Epithelial cell of prostate (primary cell): ENCODE results near the gene TIMM21.

ENCODE experiments used
- DNase-seq: peaks from one replicate; pipeline ENCODE4 v3.0.0-alpha.2; 2011; ENCODE audit warnings: low read depth, low spot score
- H3K27ac ChIP-seq: fragments of 450-650 bp; 2 replicates; pipeline ENCODE4 v1.5.1; 2017; ENCODE audit warnings: mild to moderate bottlenecking

The TIMM21 gene

DNA sequence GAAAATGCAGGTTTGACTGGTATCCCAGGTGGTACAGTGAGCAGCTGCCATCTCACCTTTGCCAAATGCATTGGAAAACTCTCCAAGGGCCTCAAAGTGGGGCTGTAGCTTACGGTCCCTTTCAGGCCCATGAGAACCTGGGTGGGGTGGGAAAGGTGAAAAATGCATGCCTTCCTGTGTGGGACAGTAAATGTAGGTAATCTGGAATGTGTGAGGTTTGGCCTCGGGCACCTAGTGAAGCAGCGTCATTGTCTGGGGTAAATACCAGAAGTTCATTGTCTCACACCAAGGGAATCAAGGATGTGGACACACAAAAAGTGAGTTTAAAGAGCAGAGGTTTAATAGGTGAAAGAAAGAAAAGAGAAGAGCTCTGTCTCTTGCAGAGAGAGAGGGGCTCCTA is 36.6 kb downstream of the TIMM21 start:
- H3K27ac ChIP-seq, result no peak overlapping the region
- DNase-seq, result no peak

DNA sequence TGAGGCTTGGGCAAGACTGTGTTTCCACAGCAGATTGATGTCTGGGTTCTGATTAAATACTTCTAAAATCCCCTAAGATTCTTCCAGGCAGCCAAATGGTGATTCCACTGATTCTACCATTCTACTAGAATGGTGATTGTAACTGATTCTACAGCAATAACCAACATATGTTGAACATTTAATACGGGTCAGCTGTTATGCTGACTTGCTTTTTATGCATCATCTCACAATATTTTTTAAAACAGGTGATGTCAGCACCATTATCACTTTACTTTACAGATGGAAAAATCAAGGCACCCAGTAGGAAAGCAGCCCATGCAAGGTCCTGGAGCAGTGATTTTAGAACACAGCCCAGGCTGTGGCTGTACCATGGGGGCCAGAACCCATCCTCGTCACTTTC is 37.5 kb downstream of the TIMM21 start:
- no peak for DNase-seq

DNA sequence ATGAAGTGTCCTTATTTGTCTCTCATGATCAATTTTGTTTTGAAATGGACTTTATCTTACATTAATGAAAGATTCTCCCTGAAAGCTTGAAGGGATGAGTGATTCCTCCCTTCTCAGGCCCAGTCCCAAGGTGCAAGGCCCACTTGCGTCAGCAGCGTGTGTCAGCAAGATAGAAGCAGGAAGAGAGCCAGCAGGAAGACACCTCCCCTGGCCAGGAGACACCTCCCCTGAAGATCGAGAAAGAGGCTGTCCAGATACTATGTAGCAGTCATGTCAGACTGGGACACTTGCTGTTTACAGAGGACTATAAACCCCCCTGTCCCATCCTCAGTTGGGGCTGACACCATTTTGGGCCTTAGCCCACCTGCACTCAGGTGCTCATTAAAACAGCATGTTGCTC is 38.3 kb downstream of the TIMM21 start:
- no peak overlapping the region for H3K27ac ChIP-seq
- DNase-seq, result no peak

More for the DNA sequence above, 37.5 kb downstream of the TIMM21 start:
- no peak overlapping the region for H3K27ac ChIP-seq

DNA sequence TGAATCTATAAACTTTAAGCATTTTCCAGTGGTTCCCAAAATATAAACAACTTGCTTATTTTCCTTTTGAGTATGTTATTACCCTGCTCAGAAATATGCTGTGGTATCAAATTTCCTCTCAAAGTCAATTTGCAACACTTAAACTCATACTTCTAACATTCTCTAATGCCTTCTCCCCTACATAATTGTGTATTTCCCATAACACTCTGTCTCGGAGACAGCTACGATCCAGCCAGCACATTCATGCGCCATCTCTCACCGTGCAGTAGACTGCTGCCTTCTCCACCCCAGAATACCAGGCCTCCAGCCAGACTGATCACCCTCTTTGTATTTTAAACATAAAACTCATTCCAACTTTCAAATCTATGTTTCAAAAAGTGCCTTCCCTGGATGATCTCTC is 41.8 kb downstream of the TIMM21 start:
- no peak overlapping the region for H3K27ac ChIP-seq
- no peak for DNase-seq

DNA sequence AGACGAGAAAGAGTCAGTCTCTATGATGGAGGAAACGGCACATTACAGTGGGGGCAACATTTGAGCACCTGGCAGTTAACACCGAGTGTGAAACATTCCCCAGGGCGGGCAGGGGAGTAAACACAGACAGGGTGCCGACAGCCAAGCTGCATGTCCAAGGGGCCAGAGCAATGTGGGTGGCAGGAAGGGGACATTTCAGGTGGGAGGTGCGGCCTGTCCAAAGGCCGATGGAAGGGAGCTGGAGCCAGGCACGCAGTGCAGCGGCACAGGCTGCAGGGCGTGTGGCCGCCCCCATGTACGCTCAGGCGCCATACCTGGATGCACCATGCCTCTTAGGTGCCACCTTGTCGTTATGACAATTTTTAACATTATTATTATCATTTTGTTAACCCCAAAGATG is 43.3 kb downstream of the TIMM21 start:
- H3K27ac ChIP-seq, result no peak overlapping the region
- DNase-seq, result no peak

DNA sequence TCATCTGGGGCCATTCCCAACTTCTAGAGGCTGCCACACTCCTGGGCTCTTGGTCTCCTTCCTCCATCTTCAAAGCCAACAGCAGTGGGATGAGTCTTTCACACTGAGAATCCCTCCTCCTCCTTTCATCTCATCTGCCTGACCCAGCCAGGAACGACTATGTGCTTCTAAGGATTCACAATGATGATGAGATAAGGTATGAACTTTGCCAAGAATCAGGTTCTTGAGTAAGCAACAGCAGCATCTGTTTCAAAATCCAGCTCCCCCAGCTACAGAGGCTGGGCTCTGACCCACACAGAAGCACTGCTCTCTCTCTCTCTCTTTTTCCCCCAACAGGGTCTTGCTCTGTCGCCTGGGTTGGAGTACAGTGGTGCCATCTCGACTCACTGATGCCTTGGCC is 46.4 kb downstream of the TIMM21 start:
- H3K27ac ChIP-seq, result no peak overlapping the region
- no peak for DNase-seq

DNA sequence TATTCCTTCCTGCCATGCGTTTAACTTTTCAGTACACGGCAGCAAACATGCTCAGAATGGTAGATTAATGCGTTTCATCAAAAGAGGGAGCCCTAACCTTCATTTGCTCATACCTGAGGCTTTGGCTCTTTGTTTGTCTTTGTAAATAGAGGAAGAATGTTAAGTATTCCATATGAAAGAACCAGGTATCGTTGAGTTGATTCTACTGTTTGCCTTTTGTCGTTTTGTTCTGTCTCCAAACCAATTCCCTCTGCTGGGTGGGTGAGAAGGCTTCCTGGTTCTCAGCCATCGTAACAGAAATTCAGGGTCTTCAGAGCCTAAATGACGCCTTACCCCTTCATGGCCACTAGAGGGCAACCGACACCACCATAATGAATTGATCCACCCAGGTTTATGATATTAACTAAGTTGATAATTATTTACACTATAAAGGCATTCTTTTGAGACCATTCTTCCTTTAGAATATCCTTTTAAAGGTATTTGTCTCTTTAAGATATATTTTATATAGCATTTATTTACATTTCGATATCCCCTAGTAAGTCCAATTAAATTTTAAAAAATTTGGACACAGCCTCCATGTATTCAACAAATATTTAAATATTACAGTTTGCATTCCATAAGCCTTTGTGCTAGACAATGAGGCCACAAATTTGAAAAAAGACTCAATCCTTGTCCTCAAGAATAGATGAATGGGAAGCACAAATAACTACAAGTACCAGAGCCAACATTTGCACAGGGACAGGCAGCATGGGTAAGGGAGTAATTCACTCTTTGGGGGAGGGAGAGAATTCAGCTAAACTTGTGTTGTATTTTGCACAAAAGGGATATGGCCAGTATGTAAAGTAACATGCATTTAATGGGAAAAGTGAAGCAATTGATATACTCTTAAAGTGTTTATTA is 48.1 kb downstream of the TIMM21 start:
- no peak for DNase-seq
- no peak overlapping the region for H3K27ac ChIP-seq

DNA sequence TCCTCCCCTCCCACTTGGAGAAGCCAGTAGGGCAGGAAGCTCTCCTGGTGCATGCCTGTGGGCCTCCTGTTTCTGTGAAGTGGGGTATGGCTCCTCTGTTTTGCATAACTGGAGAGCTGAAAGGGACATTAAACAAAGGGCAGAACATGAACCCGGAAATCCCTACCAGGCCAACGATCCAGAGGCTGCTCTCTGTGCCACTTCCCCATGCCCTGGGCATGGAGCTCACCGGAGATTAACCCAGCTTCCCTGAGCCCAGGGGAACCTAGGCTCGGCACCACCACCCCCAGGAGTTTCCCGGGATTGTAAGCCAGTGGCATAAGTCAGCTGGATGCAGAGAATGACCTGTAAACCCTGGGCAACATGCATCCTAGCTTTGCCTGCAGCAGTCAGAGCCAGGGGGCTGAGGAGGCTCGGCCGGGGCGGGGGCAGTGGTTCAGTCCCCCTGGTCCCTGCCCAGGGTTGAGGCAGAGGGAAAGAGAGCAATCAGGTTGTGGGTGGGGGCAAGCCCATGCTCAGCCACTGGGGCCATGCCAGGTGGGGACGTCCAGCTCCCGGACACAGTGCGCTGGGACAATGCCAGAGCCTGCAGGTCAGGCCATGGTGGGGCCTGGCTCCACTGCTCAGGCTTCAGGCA is 49.5 kb downstream of the TIMM21 start:
- no peak for DNase-seq

DNA sequence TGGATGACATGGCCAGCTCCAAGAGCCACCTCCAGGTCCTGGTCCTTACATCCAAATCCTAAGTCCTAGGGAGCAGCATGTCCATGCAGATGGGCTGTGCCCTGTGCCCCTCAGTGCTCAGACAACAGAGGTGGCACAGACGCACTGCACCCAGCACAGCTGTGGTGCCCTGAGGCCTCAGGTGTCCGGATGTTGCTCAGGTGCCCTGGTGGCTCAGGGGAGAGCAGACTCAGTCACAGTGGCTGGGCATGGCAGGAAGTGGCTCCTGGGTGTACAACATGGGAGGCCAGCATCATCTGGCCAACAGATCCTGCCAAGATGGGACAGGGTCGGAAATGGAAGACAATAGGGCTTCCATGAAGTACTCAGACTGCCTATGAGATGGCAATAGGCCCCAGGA is 50.1 kb downstream of the TIMM21 start:
- H3K27ac ChIP-seq, result no peak overlapping the region
- no peak for DNase-seq

More for the DNA sequence above, 49.5 kb downstream of the TIMM21 start:
- no peak overlapping the region for H3K27ac ChIP-seq

DNA sequence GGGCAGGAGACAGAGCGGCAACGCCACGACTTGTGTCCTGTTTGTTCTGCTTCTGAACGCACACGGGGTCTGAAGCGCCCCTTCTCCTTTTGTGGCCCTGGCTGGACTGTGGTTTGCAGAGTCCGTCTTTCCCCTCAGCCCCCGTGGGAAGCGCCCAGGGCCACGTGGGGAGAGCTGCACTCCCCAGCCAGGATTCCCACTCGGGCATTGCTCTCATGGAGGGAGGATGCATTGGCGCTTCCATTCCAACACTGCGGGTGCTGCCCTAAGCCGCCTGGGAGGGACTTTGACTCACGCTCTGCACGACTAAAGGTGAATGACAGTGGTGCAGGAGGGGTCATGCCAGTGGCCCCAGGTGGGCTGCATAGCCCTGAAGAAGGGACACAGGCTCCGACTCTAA is 52.5 kb downstream of the TIMM21 start:
- H3K27ac ChIP-seq, result no peak overlapping the region
- no peak for DNase-seq

DNA sequence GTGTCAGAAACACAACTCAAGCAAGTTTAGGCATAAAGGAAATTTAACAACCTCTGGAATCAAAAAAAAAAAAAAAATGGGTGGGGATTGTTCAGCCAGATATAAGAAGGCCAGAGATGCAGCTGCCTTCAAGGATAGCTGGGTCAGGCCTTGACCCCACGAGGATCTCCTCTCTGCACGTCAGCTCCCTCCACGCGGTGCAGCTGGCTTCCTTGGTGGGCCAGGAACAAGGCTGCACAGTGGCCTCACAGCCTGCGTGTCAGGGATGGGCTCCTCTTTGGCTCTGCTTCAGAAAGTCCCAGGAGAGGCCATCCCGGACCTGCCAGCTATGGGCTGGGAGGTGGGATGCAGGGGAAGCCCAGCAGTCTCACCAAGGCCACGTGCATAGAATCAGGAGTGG is 55.5 kb downstream of the TIMM21 start:
- no peak for DNase-seq
- H3K27ac ChIP-seq, result no peak overlapping the region

DNA sequence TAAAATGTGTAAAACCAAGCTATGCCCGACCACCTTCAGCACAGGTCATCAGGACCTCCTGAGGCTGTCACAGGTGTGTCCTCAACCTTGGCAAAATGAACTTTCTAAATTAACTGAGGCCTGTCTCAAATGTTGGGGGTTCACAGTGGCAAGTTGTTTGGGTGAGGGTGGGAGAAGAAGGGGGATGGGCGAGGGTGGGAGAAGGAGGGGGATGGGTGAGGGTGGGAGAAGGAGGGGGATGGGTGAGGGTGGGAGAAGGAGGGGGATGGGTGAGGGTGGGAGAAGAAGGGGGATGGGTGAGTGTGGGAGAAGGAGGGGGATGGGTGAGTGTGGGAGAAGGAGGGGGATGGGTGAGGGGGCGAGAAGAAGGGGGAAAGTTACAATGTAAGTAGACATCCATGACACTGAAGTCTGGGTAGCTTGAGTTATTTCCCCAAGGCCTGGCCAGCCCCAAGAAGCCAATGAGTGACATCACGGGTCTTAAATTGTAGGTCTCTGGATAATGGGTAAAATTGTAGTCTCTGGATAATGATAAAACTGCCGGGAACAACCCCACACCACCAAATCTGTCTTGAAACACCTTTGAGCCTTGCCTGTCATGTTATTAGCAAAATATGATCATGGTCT is 56.3 kb downstream of the TIMM21 start:
- H3K27ac ChIP-seq, result no peak overlapping the region
- no peak for DNase-seq
